GM19043 (cell line): ENCODE data around the gene TRHDE.

Experiments
- ATAC-seq: cut with Tn5 transposase; IDR thresholded peaks from one replicate; pipeline ENCODE4 v1.9.1; 2021; ENCODE audit warnings: low read depth; ENCODE audit not compliant: unreplicated experiment

TRHDE gene

DNA sequence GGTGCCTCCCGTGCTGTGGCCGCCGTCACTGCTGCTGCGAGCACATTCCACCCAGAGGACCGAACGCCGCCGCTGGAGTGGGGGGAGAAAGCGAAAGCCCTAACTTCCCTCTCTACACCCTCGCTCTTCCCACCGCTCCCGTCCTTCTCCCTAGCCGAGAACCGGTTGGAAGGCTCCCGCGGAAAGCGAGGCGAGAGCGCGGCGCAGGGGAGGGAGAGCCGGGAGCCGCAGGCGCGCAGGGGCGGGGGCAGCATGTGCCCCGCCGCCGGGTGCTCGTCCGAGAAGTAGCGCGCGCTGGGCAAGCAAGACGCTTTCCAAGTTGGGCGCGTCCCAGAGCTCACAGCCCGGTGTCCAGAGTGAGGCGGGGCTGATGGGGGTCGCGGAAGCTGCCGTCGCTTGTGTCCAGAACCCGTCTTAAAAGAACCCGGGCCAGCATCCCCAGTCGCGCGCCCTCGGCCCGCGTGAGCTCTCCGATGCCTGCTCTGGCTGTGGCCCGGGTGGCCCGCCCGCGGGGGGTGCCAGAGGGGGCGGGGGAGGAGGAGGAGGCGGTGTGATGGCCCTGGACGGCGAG lies at the start of gene TRHDE:
Gene TRHDE (plus strand): TSS at position 280 of the 571 bp plus-strand sequence. CDS start 274 bp downstream, at position 554.
- ATAC-seq = no peak

- ATAC-seq = no peak
Observed at GRCh38 chr12:72226510-72226909, 45.7 kb upstream of the TRHDE start.

- ATAC-seq = no peak
Observed at GRCh38 chr12:72228424-72228823, 43.7 kb upstream of the TRHDE start.

DNA sequence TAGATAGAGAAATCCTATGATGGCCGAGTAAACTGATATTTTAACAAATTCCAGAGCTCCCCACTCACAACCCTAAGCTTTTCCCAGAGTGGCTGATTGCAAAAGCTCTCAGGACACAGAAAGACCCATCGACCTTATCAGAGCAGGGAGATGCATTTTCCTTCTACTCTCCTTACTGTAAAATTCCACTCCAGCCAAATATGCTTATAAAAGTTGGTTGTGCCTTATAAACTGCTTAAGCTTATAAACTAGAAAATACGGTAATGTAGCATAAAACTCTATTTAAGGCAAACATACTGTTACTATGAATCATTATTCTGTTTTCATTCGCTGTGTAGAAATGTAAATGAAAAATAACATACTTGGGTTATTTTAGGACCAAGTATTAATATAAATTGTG lies 41.6 kb upstream of the TRHDE start:
- no peak for ATAC-seq

- ATAC-seq = no peak
Observed at GRCh38 chr12:72234886-72235285, 37.3 kb upstream of the TRHDE start.

DNA sequence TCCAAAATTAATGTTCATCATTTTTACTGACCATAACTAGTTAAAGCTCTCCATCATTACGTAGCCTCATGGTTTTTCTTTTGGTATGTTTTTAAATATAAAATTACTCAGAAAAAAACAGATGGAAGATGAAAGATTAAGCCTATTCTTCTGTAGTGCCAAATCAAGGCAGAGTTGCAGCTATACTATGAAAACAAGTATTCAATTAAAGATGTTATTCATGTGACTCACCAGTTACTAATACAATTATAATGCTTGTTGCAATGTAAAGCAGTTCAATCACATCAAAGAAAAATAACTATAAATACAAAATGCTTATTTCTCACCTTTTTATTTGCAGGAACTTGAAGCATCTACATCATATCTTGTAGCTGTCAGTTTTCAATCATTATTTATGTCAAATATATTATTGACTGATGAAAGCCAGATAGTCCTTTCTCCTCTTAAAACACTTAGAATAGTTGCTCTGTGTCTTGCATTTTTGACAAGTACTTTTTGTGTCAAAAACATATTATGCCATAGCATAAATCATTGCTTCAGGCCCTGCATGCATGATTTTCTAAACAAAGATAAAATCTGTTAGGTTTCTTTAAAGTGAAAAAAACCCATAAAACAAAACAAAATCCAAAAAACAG lies 36.0 kb upstream of the TRHDE start:
- ATAC-seq = no peak

- no peak for ATAC-seq
Observed at GRCh38 chr12:72241552-72241951, 30.6 kb upstream of the TRHDE start.

- no peak for ATAC-seq
Observed at GRCh38 chr12:72242946-72243345, 29.2 kb upstream of the TRHDE start.

DNA sequence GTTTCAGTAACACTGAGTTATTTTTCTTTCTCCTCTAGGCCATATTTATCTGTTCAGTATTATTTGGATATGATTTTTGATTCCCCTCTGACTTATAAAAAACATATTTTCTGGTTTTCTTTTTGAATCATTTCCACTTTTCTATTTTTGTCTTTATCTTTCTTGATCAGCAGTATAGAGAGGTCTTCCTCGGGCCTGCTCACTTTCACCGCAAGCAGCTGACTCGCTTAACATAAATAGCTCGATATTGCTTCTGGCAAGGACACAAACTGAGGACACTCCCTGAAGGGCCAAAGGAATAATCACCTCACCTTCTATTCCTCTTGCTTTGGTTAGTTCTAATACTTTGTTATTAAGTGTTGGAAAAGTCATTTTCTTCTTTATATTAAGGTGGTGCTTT lies 25.8 kb upstream of the TRHDE start:
- no peak for ATAC-seq

DNA sequence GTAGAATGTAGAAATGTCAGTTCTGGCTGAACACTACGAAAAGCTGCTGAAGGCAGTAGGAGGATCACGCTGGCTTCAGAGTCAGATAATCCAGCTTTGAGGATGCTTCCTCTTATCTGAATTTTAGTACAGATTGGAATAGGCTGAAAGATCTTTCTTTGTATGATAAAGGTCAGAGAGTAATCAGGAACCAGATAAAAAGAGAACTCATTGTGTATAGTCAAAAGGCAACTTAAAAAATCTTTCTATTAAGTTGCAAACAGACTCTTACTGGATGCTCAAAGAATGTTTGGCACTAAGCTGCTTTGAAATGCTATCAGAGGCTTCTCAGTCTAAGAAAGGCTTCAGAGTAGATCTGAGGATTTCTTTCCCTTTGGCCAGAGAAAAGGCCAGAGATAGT lies 21.8 kb upstream of the TRHDE start:
- ATAC-seq = no peak

- no peak for ATAC-seq
Observed at GRCh38 chr12:72256725-72257124, 15.4 kb upstream of the TRHDE start.

DNA sequence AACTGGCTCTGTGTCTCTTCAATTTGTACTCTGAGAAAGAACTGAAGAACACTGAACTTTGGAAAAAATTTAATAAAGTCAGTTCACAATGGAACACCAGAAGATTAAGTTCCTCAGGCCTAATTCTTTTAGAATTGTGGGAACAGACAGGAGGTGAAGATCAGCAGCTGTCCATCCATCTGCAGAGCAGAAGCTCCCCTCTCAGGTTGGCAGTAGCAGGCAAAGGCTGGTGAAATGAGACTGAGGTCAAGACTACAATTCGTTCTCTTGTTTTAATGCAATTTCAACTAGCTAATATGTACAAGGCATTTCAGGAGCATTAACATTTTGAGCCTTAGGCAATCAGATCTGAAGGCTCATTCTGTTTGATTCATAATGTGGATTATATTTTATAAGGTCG lies 10.3 kb upstream of the TRHDE start:
- no peak for ATAC-seq

- ATAC-seq = no peak
Observed at GRCh38 chr12:72264548-72265175, 7.5 kb upstream of the TRHDE start.

- ATAC-seq = no peak
Observed at GRCh38 chr12:72267974-72268373, 4.2 kb upstream of the TRHDE start.

DNA sequence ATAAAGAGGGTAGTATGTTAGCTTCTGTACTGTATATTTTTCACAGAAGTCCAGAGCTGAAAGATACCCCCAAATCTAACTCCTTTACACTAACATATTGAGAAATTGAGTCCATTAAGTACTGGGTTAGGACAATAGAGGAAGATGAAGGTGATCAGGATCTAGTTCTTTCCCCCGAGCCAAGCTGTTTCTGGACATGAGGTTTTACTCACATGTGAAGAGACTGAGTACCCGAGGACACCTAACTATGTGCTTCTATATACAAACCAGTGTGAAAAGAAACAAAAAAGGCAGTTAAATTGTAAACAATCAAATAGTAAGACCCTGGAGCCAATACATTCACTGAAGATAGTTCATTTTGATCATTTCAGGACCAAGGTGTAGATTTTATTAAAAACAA lies 3.8 kb upstream of the TRHDE start:
- ATAC-seq = no peak

DNA sequence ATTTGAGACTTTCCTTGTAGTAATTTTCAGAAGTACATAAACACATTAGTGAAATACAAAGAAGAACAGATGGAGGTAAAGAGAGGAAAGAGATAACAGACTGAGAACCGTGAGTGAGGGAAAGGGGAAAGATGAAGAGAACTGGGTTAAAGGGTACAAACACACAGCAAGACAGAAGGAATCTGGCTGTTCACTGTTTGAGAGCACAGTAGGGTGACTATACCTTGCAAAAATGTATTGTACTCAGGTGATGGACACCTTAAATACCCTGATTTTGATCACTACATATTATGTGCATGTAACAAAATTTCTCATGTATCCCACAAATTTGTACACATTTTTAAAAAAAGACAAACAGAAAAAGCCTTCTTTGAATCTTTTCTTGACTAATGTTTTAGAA lies 2.7 kb upstream of the TRHDE start:
- ATAC-seq = no peak

- ATAC-seq = no peak
Observed at GRCh38 chr12:72270246-72270645, 1.9 kb upstream of the TRHDE start.

DNA sequence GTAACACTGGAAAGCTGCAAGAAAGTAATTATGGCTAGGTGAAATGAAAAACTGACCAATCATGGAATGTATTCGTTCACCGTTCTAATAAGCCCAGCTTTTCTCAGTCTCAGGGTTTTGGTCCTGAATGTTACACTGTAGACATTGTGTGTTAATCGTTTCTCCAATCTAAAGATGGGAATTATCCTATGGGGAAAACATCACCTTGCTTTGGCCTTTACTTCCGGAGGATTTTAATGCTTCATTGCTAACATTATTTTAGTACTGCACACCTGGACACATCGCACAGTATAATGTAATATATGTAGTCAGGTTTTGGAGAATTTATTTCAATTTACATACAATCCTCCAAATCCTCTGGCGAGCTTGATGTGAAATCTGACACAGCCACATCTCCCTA lies 1.2 kb upstream of the TRHDE start:
- no peak for ATAC-seq

DNA sequence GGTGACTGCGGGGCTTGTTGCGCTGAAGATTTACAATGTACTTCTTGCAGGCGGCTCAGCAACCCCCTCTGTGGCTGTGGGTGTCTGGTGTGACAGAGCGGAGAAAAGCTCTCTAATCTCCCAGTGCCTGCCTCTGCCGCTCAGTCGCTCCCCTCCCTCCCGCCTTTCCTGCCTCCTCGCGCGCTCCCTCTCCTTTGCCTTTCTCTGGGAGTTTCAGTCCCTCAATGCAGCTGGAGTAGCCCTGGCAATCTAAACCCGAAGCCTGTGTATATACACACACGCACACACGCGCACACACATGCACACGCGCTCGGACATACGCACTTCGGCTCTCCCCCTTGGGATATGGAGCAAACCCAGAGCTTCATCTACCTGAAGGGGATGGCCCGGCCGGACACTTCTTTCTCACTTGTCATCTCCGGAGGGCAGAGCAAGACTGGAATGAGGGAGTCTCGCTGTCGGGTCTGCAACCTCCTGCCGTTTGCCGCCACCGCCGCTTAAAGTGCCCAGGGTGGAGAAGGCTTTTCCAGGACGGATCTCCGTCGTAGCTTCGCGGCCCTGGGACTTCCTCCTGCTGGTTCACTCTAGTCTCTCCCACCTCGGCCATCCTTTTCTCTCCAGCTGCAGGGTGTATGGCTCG lies 599 bp upstream of the TRHDE start:
- no peak for ATAC-seq

- ATAC-seq = no peak
Observed at GRCh38 chr12:72272731-72273498, 745 bp downstream of the TRHDE start.

DNA sequence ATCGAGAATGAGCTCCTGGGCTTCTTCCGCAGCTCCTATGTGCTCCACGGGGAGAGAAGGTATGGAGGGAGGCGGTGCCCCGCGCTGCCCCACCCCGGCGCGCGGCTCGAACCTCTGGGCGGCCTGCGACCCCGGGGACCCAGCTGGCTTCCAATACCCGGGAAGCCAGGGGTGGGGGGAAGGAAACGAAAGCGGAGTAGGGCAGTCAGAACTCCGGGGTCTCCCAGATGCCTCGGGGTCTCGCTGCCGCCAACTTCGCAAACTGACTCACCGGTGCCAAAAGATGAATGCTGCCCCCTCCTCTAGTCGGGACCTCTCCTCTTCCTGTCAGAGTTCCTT lies 1.3 kb downstream of the TRHDE start:
- ATAC-seq = no peak
